ES-I3 (cell line): Measurements from ENCODE around the gene FMO5.
"Not testable (repeated sequence)": the region's sequence is repeated elsewhere in the genome, so short reads cannot be mapped to it uniquely, and the experiment has no call there.

Experiments
- H3K36me3 ChIP-seq: 2 replicates; pipeline ENCODE4 v1.6.1; 2013; ENCODE audit warnings: mild to moderate bottlenecking, low read length, control low read depth, moderate library complexity; ENCODE audit not compliant: insufficient read depth
- H3K4me1 ChIP-seq: 2 replicates; pipeline ENCODE4 v1.6.1; 2013; ENCODE audit warnings: mild to moderate bottlenecking, control low read depth, low read length; ENCODE audit not compliant: insufficient read depth
- H3K9ac ChIP-seq: 2 replicates; pipeline ENCODE4 v1.6.1; 2013; ENCODE audit warnings: low read depth, mild to moderate bottlenecking, low read length, moderate library complexity
- H3K9me3 ChIP-seq: 2 replicates; pipeline ENCODE4 v1.6.1; 2013; ENCODE audit warnings: mild to moderate bottlenecking, low read length, moderate library complexity; ENCODE audit not compliant: control insufficient read depth, insufficient read depth

Gene FMO5

DNA sequence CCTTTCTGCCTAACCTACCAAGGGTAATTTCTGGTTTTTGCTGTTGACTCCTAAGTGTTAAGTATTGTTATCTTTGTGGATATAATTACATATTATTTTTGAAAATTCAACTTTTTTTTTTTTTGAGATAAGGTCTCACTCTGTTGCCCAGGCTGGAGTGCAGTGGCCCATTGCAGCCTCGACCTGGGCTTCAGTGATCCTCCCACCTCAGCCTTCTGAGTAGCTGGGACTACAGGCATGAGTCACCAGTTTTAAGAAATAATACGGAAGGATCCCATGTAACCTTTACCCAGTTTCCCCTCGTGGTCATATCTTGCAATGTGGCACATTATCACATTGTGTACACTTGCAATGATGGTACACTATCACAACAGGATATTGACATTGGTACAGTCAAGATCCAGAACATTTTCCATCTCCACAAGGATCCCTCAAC lies 20.5 kb upstream of the FMO5 start:
- no peak overlapping the region for H3K9ac ChIP-seq
- no peaks in the 10 kb centered on the region for H3K9me3 ChIP-seq
- H3K4me1 ChIP-seq = peaks cover 11% of the 10 kb centered on the region
- peaks cover 2% of the 10 kb centered on the region; the same call in 1 of the 2 replicates for H3K36me3 ChIP-seq

DNA sequence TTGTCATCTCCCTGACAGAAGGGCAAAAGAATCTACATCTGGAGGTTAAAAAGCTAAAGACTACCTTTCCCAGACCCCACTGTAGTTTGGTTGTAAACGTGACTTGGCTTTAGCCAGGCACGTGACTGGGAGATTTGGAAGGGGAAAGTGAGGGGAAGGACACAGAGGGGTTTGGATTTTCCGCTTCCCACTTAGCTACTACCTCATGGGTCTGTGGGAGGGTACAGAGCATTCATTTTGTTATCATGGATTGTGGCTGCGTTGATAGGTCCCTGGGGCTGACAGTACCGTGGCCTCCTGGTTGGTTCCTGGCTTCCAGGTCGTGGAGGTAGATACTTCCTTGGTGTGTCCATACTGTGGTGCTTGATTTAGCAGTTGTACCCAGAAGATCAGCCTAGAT lies 20.0 kb upstream of the FMO5 start:
- Histone ChIP-seq H3K9ac (no peak overlapping the region), H3K9me3 (no peaks in the 10 kb centered on the region), H3K4me1 (peaks cover 11% of the 10 kb centered on the region), H3K36me3 (peaks cover 2% of the 10 kb centered on the region; the same call in 1 of the 2 replicates)

DNA sequence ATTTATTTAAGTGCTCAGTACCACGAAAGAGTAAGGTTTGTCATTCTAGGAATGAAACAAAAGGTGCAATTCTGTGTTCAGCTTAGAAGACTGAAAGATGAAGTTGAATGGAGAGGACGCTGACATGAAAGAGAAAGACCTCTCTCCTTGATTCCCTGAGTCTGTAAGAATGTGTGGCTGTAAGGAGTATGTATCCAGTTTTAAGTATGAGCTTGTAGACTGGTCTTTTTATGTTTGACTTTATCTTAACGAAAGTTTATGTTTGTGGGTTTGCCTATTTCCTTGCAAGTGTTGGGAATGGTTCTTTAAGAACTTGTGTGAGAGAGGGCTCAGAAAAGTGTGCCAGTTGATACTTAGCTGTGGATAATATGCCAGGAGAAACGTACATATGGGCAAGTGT lies 18.7 kb upstream of the FMO5 start:
- peak overlapping the region; percentile 89 for H3K9ac ChIP-seq
- peaks cover 16% of the 10 kb centered on the region for H3K4me1 ChIP-seq
- no peaks in the 10 kb centered on the region for H3K36me3 ChIP-seq
- no peaks in the 10 kb centered on the region for H3K9me3 ChIP-seq

DNA sequence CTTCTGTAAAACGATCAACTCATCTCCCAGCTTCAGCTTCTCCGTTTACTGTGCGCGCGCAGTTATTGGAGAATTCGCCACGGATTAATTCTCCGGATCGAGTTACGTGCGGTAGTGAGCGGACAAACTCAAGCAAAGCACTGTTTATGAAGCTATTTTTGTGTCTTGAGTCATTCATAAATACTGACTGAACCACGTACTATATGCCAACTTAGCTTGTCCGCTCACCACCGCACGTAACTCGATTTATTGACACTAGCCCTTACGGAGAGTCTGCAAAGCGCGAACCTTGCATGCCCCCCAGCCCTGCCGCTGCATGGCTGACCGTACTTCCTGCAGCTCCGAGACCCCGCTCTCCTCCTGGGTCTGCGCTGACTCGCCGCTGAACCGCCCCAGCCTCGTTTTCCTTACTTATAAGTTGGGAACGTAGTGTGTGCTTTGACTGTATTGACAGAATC lies 18.1 kb upstream of the FMO5 start:
- H3K36me3 ChIP-seq = no peaks in the 10 kb centered on the region
- peak overlapping the region; percentile 89 for H3K9ac ChIP-seq
- peaks cover 16% of the 10 kb centered on the region for H3K4me1 ChIP-seq
- H3K9me3 ChIP-seq = no peaks in the 10 kb centered on the region

DNA sequence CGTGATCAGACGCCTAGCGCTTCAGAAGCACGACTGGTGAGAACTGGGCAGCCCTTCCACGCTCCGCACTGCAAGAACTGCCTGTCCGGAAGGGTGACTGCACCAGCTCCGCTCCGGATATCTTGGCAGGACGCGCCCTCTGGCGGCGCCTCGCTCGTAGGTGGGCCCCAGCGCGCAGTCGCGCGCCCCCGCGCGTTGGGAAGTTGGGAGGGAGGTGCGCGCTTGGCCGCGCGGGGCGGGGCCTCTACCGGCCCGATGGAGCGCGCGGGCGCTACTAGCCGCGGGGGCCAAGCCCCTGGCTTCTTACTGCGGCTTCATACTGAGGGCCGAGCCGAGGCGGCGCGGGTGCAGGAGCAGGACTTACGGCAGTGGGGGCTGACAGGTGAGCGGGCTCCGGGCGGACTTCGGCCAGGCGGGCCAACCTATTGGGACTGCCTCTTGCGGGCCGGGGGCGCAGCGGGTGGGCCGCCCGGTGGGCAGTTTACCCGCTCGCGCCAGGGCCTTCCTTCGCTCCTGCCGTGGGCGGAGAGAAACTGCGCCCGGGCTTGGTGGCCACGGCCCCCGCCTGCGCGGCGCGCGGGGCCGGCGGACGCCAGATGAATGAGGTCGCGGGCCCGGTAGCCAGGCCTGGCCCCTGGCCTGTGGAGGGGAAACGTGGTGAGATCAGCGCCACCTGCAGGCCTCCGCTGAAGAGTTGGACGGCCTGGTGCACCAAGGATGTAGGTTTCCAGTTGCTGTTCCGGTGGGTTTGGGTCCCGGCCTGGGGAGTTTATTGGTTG lies 17.5 kb upstream of the FMO5 start, which contains the start of gene CHD1L:
Gene CHD1L, plus strand, starts transcription at position 236 of the 779 bp plus-strand sequence. Its CDS starts 20 bp downstream, at position 256.
- no peaks in the 10 kb centered on the region for H3K36me3 ChIP-seq
- H3K9me3 ChIP-seq = no peaks in the 10 kb centered on the region
- peak within 1 kb of the TSS; percentile 89 for H3K9ac ChIP-seq
- H3K4me1 ChIP-seq = peaks cover 13% of the 10 kb centered on the region

DNA sequence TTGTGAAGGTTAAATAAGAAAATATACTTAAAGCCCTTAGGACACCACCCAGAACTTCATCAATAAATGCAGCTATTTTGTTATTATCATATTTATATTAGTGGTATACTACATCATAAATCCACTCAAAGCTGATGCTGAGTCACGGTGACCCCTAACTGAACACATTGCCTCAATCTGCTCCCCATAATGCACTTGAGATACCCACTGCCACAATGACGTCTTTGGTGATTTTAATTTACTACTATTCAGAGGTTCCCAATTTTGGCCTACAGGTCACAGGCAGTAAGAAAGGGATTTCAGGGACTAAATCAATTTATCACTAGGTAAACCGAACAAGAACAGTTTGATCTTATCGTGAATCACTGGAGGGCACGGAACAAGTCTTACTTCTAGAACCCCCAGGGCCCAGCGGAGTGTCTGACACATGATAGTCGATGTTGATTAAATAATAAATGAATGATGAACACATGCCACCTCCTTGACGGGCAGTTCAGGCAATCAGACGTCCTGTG lies 16.9 kb upstream of the FMO5 start:
- Histone ChIP-seq H3K9me3 (no peaks in the 10 kb centered on the region), H3K4me1 (peaks cover 9% of the 10 kb centered on the region; the same call in 1 of the 2 replicates), H3K36me3 (no peaks in the 10 kb centered on the region), H3K9ac (peak overlapping the region; percentile 89; the same call in 1 of the 2 replicates)

DNA sequence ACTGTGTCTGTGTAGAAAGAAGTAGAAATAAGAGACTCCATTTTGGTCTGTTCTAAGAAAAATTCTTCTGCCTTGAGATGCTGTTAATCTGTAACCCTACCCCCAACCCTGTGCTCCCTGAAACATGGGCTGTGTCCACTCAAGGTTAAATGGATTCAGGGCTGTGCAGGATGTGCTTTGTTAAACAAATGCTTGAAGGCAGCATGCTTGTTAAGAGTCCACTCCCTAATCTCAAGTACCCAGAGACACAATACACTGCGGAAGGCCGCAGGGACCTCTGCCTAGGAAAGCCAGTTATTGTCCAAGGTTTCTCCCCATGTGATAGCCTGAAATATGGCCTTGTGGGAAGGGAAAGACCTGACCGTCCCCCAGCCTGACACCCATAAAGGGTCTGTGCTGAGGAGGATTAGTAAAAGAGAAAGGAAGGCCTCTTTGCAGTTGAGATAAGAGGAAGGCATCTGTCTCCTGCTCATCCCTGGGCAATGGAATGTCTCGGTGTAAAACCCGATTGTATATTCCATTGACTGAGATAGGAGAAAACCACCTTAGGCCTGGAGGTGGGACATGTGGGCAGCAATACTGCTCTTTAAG lies 15.1 kb upstream of the FMO5 start:
- not testable (repeated sequence) for H3K9ac ChIP-seq, H3K4me1 ChIP-seq, H3K36me3 ChIP-seq, H3K9me3 ChIP-seq

DNA sequence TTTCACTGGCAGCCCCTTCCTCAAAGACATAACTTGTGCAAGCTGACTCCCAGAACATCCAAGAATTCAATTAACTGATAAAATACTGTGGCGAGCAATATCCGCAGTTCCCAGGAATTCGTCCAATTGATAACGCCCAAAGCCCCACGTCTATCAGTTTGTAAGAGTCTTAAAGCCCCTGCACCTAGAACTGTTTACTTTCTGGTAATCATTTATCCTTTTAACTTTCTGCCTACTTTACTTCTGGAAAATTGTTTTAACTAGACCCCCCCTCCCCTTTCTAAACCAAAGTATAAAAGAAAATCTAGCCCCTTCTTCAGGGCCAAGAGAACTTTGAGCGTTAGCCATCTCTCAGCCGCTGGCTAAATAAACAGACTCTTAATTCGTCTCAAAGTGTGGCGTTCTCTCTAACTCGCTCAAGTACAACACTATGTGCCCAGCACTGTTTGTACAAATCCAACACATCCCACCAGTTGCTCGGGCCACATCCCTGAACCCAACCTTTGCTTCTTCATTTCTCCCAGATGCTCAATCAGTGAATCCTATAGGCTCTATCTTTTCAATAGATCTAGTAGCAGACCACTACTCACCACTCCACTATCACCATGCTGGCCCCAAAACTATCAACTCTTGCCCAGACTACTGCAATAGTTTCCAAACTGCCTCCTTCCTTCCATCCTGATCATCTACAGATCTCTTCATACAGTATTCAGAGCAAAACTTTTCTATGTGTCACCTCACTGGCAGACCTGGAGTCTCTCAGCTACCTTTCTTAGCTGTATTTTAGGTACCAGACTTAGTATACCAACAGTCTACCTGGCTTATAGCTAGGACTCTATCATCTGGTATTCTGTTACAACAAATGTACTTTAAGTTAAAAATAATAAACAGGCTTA lies 14.0 kb upstream of the FMO5 start:
- no peaks in the 10 kb centered on the region for H3K36me3 ChIP-seq
- H3K9me3 ChIP-seq = peaks cover 2% of the 10 kb centered on the region
- no peak overlapping the region for H3K9ac ChIP-seq
- H3K4me1 ChIP-seq = peaks cover 5% of the 10 kb centered on the region; the same call in 1 of the 2 replicates

DNA sequence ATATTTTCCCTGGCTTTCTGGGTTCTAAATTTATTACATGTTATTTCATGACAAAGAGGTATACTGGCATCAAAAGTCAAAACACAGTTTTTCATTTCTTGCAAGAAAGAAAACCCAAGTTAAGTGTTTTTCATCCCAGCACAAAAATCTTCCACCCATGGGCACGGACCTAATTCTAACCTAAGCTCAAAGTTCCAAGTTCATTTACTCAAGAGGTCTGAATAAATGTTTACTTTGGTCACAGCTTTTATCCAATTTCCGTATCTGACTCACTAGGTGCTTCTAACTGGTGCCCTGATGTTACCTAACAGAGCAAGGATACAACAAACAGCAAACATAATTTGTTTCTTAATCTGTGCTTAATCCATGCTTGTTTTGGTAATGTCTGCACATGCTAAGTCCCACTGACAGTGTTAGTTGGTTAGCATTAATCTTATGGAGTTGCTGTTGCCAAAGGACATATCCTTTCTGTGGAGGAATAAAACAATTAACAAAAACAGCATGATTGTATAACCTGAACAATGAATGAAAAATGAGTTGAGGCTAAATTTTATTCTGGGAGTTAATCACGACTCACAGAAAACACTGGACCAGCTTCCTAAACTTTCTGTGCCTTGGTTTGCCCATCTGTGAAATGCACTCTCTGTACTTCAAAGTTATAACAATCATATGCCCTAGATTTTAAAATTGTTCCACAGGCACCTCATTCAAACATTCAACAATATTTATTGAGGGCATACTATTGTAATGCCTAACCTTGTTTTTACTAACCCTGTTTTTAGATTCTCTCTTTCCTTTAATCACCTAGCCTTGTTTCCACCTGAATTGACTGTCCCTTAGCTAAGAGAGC lies 13.1 kb upstream of the FMO5 start:
- no peak overlapping the region for H3K9ac ChIP-seq
- no peaks in the 10 kb centered on the region for H3K36me3 ChIP-seq
- H3K4me1 ChIP-seq = peaks cover 5% of the 10 kb centered on the region; the same call in 1 of the 2 replicates
- H3K9me3 ChIP-seq = peaks cover 3% of the 10 kb centered on the region

DNA sequence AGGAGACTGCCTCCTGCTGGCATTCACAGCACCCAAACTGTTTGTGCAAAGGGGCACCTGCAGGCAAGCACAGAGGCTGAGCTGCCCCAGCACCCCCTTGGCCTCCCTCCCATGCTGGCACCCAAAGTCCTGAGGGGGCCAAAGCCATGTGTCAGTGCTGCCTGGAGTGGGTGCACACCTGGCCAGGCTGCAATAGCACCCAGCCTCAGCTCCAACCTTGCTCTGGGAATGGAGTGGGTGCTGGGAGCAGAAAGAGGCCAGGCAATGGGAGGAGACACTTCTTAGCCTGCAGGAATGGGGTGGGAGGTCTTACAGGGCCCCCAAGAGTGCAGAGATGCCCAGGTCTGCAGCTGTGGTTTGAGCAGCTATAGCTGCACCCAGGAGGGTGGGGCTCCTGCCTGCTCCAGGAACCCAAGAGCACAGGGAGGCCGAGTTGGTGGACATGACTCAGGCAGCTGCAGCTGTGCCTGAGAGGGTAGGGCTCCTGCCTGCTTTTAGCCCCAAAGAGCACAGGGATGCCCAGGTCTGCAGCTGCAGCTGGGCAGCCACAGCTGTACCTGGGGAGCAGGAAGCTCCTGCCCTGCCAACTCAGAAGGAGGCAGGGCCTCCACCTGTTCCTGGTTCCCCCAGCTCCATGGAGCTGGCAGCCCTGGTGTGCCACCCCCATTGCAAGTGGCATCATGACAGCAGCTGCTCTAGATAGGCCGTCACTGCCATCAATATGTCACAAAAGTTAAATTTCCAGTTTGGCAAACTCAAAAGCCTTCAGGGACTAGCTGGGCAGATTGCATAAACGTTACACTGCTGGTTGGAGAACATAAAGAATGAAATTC lies 12.0 kb upstream of the FMO5 start:
- H3K4me1 ChIP-seq = peaks cover 5% of the 10 kb centered on the region; the same call in 1 of the 2 replicates
- no peak overlapping the region for H3K9ac ChIP-seq
- H3K36me3 ChIP-seq = no peaks in the 10 kb centered on the region
- peaks cover 3% of the 10 kb centered on the region for H3K9me3 ChIP-seq

DNA sequence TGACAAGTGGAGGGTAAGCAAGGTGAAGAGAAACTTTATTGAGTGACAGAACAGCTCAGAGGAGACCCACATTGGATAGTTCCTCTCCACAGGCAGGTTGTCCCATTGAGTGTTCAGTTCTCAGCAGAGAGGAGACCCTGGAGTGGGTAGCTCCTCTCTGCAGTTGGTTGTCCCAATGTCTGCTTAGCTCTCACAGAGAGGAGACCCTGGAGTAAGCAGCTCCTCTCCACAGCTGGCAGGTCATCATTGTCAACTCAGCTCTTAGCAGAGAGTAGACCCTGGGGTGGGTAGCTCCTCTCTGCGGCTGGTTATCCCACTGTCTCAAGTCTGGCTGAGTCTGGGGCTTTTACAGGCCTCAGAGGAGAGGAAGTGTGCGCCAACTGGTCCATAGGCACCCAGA lies 11.3 kb upstream of the FMO5 start:
- Histone ChIP-seq H3K9ac (no peak overlapping the region), H3K9me3 (peaks cover 3% of the 10 kb centered on the region), H3K36me3 (no peaks in the 10 kb centered on the region), H3K4me1 (peaks cover 5% of the 10 kb centered on the region; the same call in 1 of the 2 replicates)

DNA sequence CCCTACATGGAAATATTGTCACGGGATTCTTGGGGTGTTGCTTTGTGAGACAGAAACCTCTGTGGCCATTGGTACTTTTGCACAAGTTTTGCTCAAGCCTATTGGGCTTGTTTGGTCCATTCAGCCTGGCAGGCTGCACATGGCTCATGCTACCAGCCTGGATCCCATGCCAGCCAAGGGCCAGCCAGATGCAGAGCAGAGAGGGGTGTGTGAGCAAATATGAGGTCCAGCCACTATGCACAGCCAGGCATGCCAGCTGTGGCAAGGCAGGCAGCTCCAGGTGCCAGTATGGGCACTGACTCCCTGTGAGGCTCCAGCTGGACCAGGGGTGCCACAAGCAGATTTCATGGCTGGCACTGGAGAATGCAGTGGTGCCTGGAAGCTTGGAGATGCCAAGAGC lies 10.7 kb upstream of the FMO5 start:
- H3K4me1 ChIP-seq = peaks cover 5% of the 10 kb centered on the region; the same call in 1 of the 2 replicates
- peaks cover 3% of the 10 kb centered on the region for H3K9me3 ChIP-seq
- no peaks in the 10 kb centered on the region for H3K36me3 ChIP-seq
- H3K9ac ChIP-seq = no peak overlapping the region

DNA sequence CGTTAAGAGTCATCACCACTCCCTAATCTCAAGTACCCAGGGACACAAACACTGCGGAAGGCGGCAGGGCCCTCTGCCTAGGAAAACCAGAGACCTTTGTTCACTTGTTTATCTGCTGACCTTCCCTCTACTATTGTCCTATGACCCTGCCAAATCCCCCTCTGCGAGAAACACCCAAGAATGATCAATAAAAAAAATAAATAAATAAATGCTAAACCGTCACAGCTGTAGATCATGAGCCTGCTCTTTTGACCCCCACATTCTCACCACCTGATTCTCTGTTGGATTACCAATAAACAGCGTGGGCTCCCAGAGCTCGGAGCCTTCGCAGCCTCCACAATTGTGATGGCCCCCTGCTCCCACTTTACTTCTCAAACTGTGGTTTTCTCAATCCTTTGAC lies 8.8 kb upstream of the FMO5 start:
- not testable (repeated sequence) for H3K9me3 ChIP-seq, H3K4me1 ChIP-seq, H3K36me3 ChIP-seq, H3K9ac ChIP-seq
